ENCODE measurements around the gene MAU2. TPM values are rescaled to one million over a fixed set of nuclear protein-coding genes. Genes with fewer than 3 reads are reported as not detected.
A peak's percentile ranks its signal among the peaks of the same experiment; 100 is the strongest.

Gene MAU2
- total RNA-seq, 1 experiment from 2014 or later: 38.0 TPM

DNA sequence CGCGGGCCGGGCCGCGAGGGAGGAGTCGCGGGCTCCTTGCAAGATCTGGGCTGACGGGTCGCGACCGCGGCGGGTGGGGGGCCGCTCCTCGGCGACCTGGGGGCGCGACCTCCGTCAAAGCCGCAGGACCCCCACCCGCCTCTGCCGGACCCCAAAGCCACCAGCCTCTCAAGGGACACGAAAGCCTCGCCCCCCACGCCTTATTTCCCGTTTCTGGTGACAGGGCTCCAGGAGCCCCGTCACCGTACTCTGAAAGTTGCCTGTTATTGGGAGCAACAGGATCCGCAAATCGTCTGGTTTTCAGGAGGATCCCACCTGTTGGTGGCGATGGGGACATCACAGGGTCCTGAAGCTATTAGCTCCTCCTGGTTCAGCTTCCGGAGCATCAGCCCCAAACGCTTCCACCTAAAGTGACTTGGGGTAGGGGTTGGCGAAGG, 530 bp downstream of the MAU2 start:
- Histone ChIP-seq H3K9me3 (ENCODE audit: control insufficient read depth, insufficient read depth, low read depth, low read length) (no peaks in the 10 kb centered on the region), H3K36me3 (ENCODE audit: control insufficient read depth, insufficient read depth, low read length) (peaks cover 6% of the 10 kb centered on the region; the same call in 1 of the 2 replicates), H3K27ac (ENCODE audit: low read length) (peak overlapping the region; percentile 92), H3K4me3 (ENCODE audit: low read depth in 2 of 2, low read length in 2 of 2) (peak overlapping the region; percentile 91), H3K4me1 (ENCODE audit: control insufficient read depth, insufficient read depth, low read length) (peaks cover 5% of the 10 kb centered on the region; the same call in 1 of the 2 replicates), H3K27me3 (ENCODE audit: control insufficient read depth, insufficient read depth, low read length) (no peaks in the 10 kb centered on the region)
- POLR2A ChIA-PET: interaction anchor here (0.7 kb wide), 1 partner anchor 204 kb away, joined by 8 read pairs; no protein-coding TSS in a partner anchor
- ATAC-seq (0 out of 2 replicates have a peak, but pooled peaks have one; percentile 6), DNase-seq (ENCODE audit: low read depth, low spot score) (no peak)
- CTCF ChIA-PET: no interaction called here
- no TSS peak for BruUV-seq (replicated peaks)
- in situ Hi-C loops (cut with HindIII; ENCODE audit: low pct_unique_long_range_greater_than_20kb, low sequenced_read_pairs): no loop called here
- TF ChIP-seq POLR2AphosphoS5 (IDR thresholded peaks at IDR 0.05; ENCODE audit: low read depth, low read length) (no peak), CTCF (IDR thresholded peaks at IDR 0.05) (no peak), SIN3A (IDR thresholded peaks at IDR 0.05; ENCODE audit: borderline replicate concordance, insufficient read depth, low read depth, low read length) (no peak)
- intact Hi-C loops (cut with micrococcal nuclease; ENCODE audit: unreplicated experiment): no loop called here

DNA sequence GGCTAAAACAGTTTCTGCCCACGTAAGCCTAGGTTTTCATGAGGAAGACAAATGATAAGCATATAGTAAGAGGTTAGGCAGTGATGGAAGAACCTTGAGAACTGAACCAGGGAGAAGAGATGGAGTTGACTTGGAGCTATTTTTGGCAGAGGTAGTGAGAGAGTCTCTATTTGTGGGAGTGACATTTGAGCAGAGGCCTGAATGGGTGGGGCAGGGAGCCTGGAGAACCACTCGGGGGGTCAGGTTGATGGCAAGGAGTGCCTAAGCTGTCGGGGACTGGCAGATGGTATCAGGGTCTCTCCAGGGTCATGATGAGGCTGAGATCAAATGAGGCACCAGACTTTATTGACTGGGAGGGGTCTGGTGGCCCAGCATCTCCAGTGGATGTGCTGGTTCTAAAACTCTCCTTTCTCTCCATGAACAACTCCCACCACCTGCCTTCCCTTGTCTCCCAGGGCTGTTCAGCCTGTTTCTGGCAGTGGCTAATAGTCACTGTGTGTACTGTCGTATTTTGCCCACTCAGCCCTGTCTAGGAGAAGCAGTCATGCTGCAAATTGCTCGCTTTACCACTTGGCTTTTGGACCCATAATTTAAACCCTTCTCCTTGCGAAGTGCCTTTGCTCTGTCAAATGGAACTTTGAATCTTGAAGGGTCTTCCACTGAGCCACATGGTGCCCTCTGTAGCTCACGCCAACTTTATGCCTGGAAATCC, 3.6 kb downstream of the MAU2 start:
- Histone ChIP-seq H3K27ac (ENCODE audit: low read length) (no peak overlapping the region), H3K4me1 (ENCODE audit: control insufficient read depth, insufficient read depth, low read length) (peaks cover 2% of the 10 kb centered on the region; the same call in 1 of the 2 replicates), H3K9me3 (ENCODE audit: control insufficient read depth, insufficient read depth, low read depth, low read length) (no peaks in the 10 kb centered on the region), H3K27me3 (ENCODE audit: control insufficient read depth, insufficient read depth, low read length) (no peaks in the 10 kb centered on the region), H3K4me3 (ENCODE audit: low read depth in 2 of 2, low read length in 2 of 2) (no peak overlapping the region), H3K36me3 (ENCODE audit: control insufficient read depth, insufficient read depth, low read length) (peaks cover 6% of the 10 kb centered on the region; the same call in 1 of the 2 replicates)
- CTCF ChIA-PET: interaction anchor here (0.6 kb wide), 1 partner anchor 26 kb away, joined by 3 read pairs; no protein-coding TSS in a partner anchor
- intact Hi-C loops (cut with micrococcal nuclease; ENCODE audit: unreplicated experiment) (no loop called here), in situ Hi-C loops (cut with HindIII; ENCODE audit: low pct_unique_long_range_greater_than_20kb, low sequenced_read_pairs) (no loop called here)
- POLR2A ChIA-PET: interaction anchor here (0.6 kb wide), 1 partner anchor 99 kb away, joined by 4 read pairs; no protein-coding TSS in a partner anchor
- TF ChIP-seq TCF7L2 (IDR thresholded peaks at IDR 0.05; ENCODE audit: low read depth, low read length) (no peak), CTCF (IDR thresholded peaks at IDR 0.05) (no peak), SIN3A (IDR thresholded peaks at IDR 0.05; ENCODE audit: borderline replicate concordance, insufficient read depth, low read depth, low read length) (no peak), POLR2AphosphoS5 (IDR thresholded peaks at IDR 0.05; ENCODE audit: low read depth, low read length) (no peak)
- TF ChIP-seq, protein P1, sequence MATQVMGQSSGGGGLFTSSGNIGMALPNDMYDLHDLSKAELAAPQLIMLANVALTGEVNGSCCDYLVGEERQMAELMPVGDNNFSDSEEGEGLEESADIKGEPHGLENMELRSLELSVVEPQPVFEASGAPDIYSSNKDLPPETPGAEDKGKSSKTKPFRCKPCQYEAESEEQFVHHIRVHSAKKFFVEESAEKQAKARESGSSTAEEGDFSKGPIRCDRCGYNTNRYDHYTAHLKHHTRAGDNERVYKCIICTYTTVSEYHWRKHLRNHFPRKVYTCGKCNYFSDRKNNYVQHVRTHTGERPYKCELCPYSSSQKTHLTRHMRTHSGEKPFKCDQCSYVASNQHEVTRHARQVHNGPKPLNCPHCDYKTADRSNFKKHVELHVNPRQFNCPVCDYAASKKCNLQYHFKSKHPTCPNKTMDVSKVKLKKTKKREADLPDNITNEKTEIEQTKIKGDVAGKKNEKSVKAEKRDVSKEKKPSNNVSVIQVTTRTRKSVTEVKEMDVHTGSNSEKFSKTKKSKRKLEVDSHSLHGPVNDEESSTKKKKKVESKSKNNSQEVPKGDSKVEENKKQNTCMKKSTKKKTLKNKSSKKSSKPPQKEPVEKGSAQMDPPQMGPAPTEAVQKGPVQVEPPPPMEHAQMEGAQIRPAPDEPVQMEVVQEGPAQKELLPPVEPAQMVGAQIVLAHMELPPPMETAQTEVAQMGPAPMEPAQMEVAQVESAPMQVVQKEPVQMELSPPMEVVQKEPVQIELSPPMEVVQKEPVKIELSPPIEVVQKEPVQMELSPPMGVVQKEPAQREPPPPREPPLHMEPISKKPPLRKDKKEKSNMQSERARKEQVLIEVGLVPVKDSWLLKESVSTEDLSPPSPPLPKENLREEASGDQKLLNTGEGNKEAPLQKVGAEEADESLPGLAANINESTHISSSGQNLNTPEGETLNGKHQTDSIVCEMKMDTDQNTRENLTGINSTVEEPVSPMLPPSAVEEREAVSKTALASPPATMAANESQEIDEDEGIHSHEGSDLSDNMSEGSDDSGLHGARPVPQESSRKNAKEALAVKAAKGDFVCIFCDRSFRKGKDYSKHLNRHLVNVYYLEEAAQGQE (IDR thresholded peaks at IDR 0.05; ENCODE audit: insufficient read depth in 1 of 2, low read depth in 2 of 2, low read length in 1 of 2): no peak
- TSS peak; percentile 59 for BruUV-seq (replicated peaks)
- DNase-seq (ENCODE audit: low read depth, low spot score) (no peak), ATAC-seq (no peak)
